SK-N-SH treated with all-trans-retinoic acid at 6 μM for 48 hours (cell line): Measurements from ENCODE around the gene SLC30A10.
"Not testable (repeated sequence)": the region's sequence is repeated elsewhere in the genome, so short reads cannot be mapped to it uniquely, and the experiment has no call there.

Experiments
- ATAC-seq: fragments of 200-7000 bp; cut with Tn5 transposase; 3 replicates; pipeline ENCODE4 v1.9.1; 2020; ENCODE audit warnings: mild to moderate bottlenecking, moderate library complexity
- ARNTL ChIP-seq: fragments of 450-650 bp; formaldehyde crosslinking; IDR thresholded peaks from 2 replicates; pipeline ENCODE4 v1.5.0; 2020; ENCODE audit warnings: low read depth, mild to moderate bottlenecking, moderate library complexity, borderline replicate concordance
- BACH2 ChIP-seq: fragments of 250-450 bp; sonication (Bioruptor Pico); IDR thresholded peaks from 2 replicates; pipeline ENCODE4 v1.9.0; 2021; ENCODE audit warnings: mild to moderate bottlenecking, borderline replicate concordance
- CREB5 ChIP-seq: fragments of 250-450 bp; sonication (Bioruptor Pico); IDR thresholded peaks from 2 replicates; pipeline ENCODE4 v1.5.1; 2020; ENCODE audit warnings: low read depth, mild to moderate bottlenecking, moderate library complexity
- CSDC2 ChIP-seq: fragments of 250-450 bp; sonication (Bioruptor Pico); IDR thresholded peaks from 2 replicates; pipeline ENCODE4 v1.5.0; 2020; ENCODE audit warnings: mild to moderate bottlenecking, moderate library complexity
- ESRRG ChIP-seq: fragments of 250-450 bp; sonication (Bioruptor Pico); IDR thresholded peaks from 2 replicates; pipeline ENCODE4 v1.6.1; 2021; ENCODE audit warnings: mild to moderate bottlenecking
- GLIS3 ChIP-seq: fragments of 250-450 bp; sonication (Bioruptor Pico); IDR thresholded peaks from 2 replicates; pipeline ENCODE4 v1.5.0; 2020; ENCODE audit warnings: mild to moderate bottlenecking, moderate library complexity
- PATZ1 ChIP-seq: fragments of 250-450 bp; sonication (Bioruptor Pico); IDR thresholded peaks from 2 replicates; pipeline ENCODE4 v1.8.0; 2020; ENCODE audit warnings: mild to moderate bottlenecking, moderate library complexity, borderline replicate concordance
- POU6F1 ChIP-seq: fragments of 250-450 bp; sonication (Bioruptor Pico); IDR thresholded peaks from 2 replicates; pipeline ENCODE4 v1.8.0; 2021; ENCODE audit warnings: low read depth, mild to moderate bottlenecking, moderate library complexity, borderline replicate concordance
- PPARA ChIP-seq: fragments of 250-450 bp; sonication (Bioruptor Pico); IDR thresholded peaks from 2 replicates; pipeline ENCODE4 v1.5.0; 2020; ENCODE audit warnings: mild to moderate bottlenecking, borderline replicate concordance
- RARB ChIP-seq: fragments of 250-450 bp; sonication (Bioruptor Pico); IDR thresholded peaks from 2 replicates; pipeline ENCODE4 v1.8.0; 2021; ENCODE audit warnings: mild to moderate bottlenecking, moderate library complexity
- TSHZ2 ChIP-seq: fragments of 250-450 bp; sonication (Bioruptor Pico); IDR thresholded peaks from 2 replicates; pipeline ENCODE4 v1.5.0; 2020; ENCODE audit warnings: mild to moderate bottlenecking, moderate library complexity
- ZFP3 ChIP-seq: fragments of 250-450 bp; sonication (Bioruptor Pico); IDR thresholded peaks from 2 replicates; pipeline ENCODE4 v1.5.0; 2020; ENCODE audit warnings: mild to moderate bottlenecking, moderate library complexity
- ZNF70 ChIP-seq: fragments of 450-650 bp; formaldehyde crosslinking; IDR thresholded peaks from 2 replicates; pipeline ENCODE4 v1.5.0; 2020; ENCODE audit warnings: mild to moderate bottlenecking, moderate library complexity

SLC30A10 gene

GRCh38 chr1:219909476-219909875, 18.9 kb downstream of the SLC30A10 start (continued):
- TF ChIP-seq POU6F1 (CRISPR knock-in tag): no peak
- TF ChIP-seq ESRRG (CRISPR knock-in tag): no peak
- TF ChIP-seq PATZ1 (CRISPR knock-in tag): no peak
- no peak for TF ChIP-seq CSDC2 (CRISPR knock-in tag)

GRCh38 chr1:219908170-219908569, 20.2 kb downstream of the SLC30A10 start:
- TF ChIP-seq TSHZ2: no peak

GRCh38 chr1:219907772-219908070, 20.6 kb downstream of the SLC30A10 start:
- TF ChIP-seq BACH2 (no peak), ESRRG (CRISPR knock-in tag) (no peak), PATZ1 (CRISPR knock-in tag) (no peak), RARB (no peak), CREB5 (CRISPR knock-in tag) (no peak), ZNF70 (CRISPR knock-in tag) (no peak), TSHZ2 (no peak), ARNTL (no peak), GLIS3 (CRISPR knock-in tag) (no peak)
- ATAC-seq: no peak

More at GRCh38 chr1:219908170-219908569, 20.2 kb downstream of the SLC30A10 start:
- no peak for ATAC-seq

GRCh38 chr1:219906924-219907771, 21.2 kb downstream of the SLC30A10 start:
- TF ChIP-seq PPARA (CRISPR knock-in tag) (no peak), POU6F1 (CRISPR knock-in tag) (no peak), ZFP3 (no peak), CREB5 (CRISPR knock-in tag) (no peak)
- TF ChIP-seq, all 23 proteins: peak for 0
- no peak for ATAC-seq

- not testable (repeated sequence) for ATAC-seq
Observed at GRCh38 chr1:219906565-219906923, 21.8 kb downstream of the SLC30A10 start.
